ENCODE data around the gene PLD6. TPM values are rescaled to one million over a fixed set of nuclear protein-coding genes. Genes with fewer than 3 reads are reported as not detected.

Gene PLD6
- total RNA-seq, 3 donors from 2014 or later (not counting 1 experiment from before 2014, with no cell fraction given) = 0.45 to 1.7 (median 0.84) TPM

Other genes with a start within 250 kb of the PLD6 start
- 1 to 10 TPM in 1 of 3 donors, under 1 TPM in 2; 0.70 to 7.7 (median 0.89) TPM for gene TNFRSF13B, start 234.2 kb downstream of the PLD6 start, total RNA-seq
- gene MPRIP, start 163.9 kb downstream of the PLD6 start, total RNA-seq = 100 to 1,000 TPM; 225 to 272 (median 229) TPM
- gene FLCN, start 30.8 kb upstream of the PLD6 start, total RNA-seq = 10 to 100 TPM; 26.7 to 43.6 (median 33.8) TPM
- gene COPS3, start 74.9 kb upstream of the PLD6 start, total RNA-seq = 100 to 1,000 TPM; 101 to 115 (median 102) TPM
- gene NT5M, start 97.0 kb upstream of the PLD6 start, total RNA-seq = 1 to 10 TPM; 3.5 to 4.4 (median 4.1) TPM

Data from natural killer cell (primary cell).